Thyroid gland (tissue), 4 donors: Measurements from ENCODE around the gene CBARP. TPM values are rescaled to one million over a fixed set of nuclear protein-coding genes. Genes with fewer than 3 reads are reported as not detected.
"Not testable (repeated sequence)": the region's sequence is repeated elsewhere in the genome, so short reads cannot be mapped to it uniquely, and the experiment has no call there.

Source experiments
- DNase-seq, 2 donors: peaks; one replicate each; pipeline ENCODE4 v3.0.0-alpha.2; 2019
- H3K27ac ChIP-seq, 3 donors: fragments of 200-600 bp; sonication (generic); 1 replicate in 2 of 3; 2 replicates in 1 of 3; pipeline ENCODE4 v1.5.1; 2016 to 2019; ENCODE audit warnings: mild to moderate bottlenecking in 1 of 3, moderate library complexity in 1 of 3
- H3K27me3 ChIP-seq: fragments of 200-600 bp; sonication (generic); one replicate; pipeline ENCODE4 v1.5.1; 2019
- H3K36me3 ChIP-seq, 2 donors: fragments of 200-600 bp; sonication (generic); one replicate each; pipeline ENCODE4 v1.5.1; 2016 to 2019
- H3K4me1 ChIP-seq, 2 donors: fragments of 200-600 bp; sonication (generic); one replicate each; pipeline ENCODE4 v1.5.1; 2017 to 2019
- H3K4me3 ChIP-seq, 3 donors: fragments of 200-600 bp; sonication (generic); replicated peaks in 1 of 3; 1 replicate in 2 of 3; 2 replicates in 1 of 3; pipeline ENCODE4 v1.5.1; 2016; ENCODE audit warnings: mild to moderate bottlenecking in 1 of 3
- H3K9me3 ChIP-seq: fragments of 200-600 bp; sonication (generic); one replicate; pipeline ENCODE4 v1.5.1; 2017
- CTCF ChIP-seq, 6 experiments: fragments of 200-600 bp in 3 of 6; fragments of 450-650 bp in 3 of 6; sonication (generic) in 3 of 6; IDR thresholded peaks; one replicate each; pipeline ENCODE4 v1.5.1; 2016 to 2019; ENCODE audit warnings: antibody characterized with exemption in 6 of 6, mild to moderate bottlenecking in 2 of 6, inconsistent platforms in 1 of 6, moderate library complexity in 1 of 6
- POLR2A ChIP-seq, 2 donors: fragments of 450-650 bp; IDR thresholded peaks; one replicate each; pipeline ENCODE4 v1.6.1; 2017; ENCODE audit warnings: antibody characterized with exemption in 2 of 2, mild to moderate bottlenecking in 2 of 2, moderate library complexity in 1 of 2
- WGBS, 2 donors: methylation state at CpG; one replicate each; pipeline ENCODE4 v1.1.5; 2017; 5-methylcytosine and 5-hydroxymethylcytosine counted together
- intact Hi-C: fragments of 100-400 bp; cut with DNase I; formaldehyde crosslinking; loops from one replicate; pipeline ENCODE4 v1.15.1; 2023
- total RNA-seq, 4 donors: library from RNA; depleted of rRNA; stranded (reverse); fragments of >200 nt; gene quantifications; one replicate each; pipeline ENCODE4 v1.2.3, GENCODE V29; 2016

Gene CBARP
- total RNA-seq, 4 donors from 2014 or later: 0.73 to 3.2 (median 1.5) TPM

GRCh38 chr19:1206864-1207450 is 30.8 kb downstream of the CBARP start:
- intact Hi-C loops: no loop called here
- DNase-seq: peak in 1 of 2 donors; percentile 29
- Histone ChIP-seq H3K27ac (peak overlapping the region; percentile 56 to 79 (median 73)), H3K4me1 (peaks cover 32 to 46% of the 10 kb centered on the region in 2 donors), H3K27me3 (no peaks in the 10 kb centered on the region), H3K4me3 (peak overlapping the region; percentile 35 to 83 (median 58)), H3K36me3 (no peaks in the 10 kb centered on the region), H3K9me3 (no peaks in the 10 kb centered on the region)
- no peak for TF ChIP-seq CTCF (IDR thresholded peaks at IDR 0.05)
- no peak for TF ChIP-seq POLR2A (IDR thresholded peaks at IDR 0.05)
- WGBS, 2 donors: 2% methylated on average over 35 to 37 of the region's 38 CpGs

GRCh38 chr19:1206150-1206863 is 31.5 kb downstream of the CBARP start:
- DNase-seq: no peak
- Histone ChIP-seq H3K4me3 (peak overlapping the region; percentile 35 to 83 (median 58)), H3K4me1 (peaks cover 32 to 40% of the 10 kb centered on the region in 2 donors), H3K9me3 (no peaks in the 10 kb centered on the region), H3K36me3 (no peaks in the 10 kb centered on the region), H3K27ac (peak overlapping the region; percentile 56 to 79 (median 73)), H3K27me3 (no peaks in the 10 kb centered on the region)
- intact Hi-C loops: no loop called here
- 1 to 5% methylated on average over 18 to 25 of the region's 78 CpGs for WGBS, 2 donors
- TF ChIP-seq POLR2A (IDR thresholded peaks at IDR 0.05) (no peak), CTCF (IDR thresholded peaks at IDR 0.05) (no peak)

GRCh38 chr19:1205114-1206099 is 32.4 kb downstream of the CBARP start, which contains the start of gene STK11:
TSS of gene STK11 (plus strand) at chr19:1205778. CDS start at chr19:1206914, 1,136 bp downstream.
- intact Hi-C loops: no loop called here
- H3K27ac ChIP-seq: peak within 1 kb of the TSS; percentile 62 to 79 (median 79)
- peak within 1 kb of the TSS; percentile 35 to 83 (median 58) for H3K4me3 ChIP-seq
- H3K4me1 ChIP-seq: peaks cover 32 to 33% of the 10 kb centered on the region in 2 donors
- no peak for TF ChIP-seq CTCF (IDR thresholded peaks at IDR 0.05)
- peak; percentile 61 to 84 for TF ChIP-seq POLR2A (IDR thresholded peaks at IDR 0.05)
- no peaks in the 10 kb centered on the region for H3K9me3 ChIP-seq
- H3K27me3 ChIP-seq: no peaks in the 10 kb centered on the region
- 11 to 29% methylated on average over 13 to 31 of the region's 114 CpGs for WGBS, 2 donors
- no peaks in the 10 kb centered on the region for H3K36me3 ChIP-seq
- DNase-seq: peak; percentile 99

- WGBS, 2 donors: 81% methylated on average over 4 of the region's 4 CpGs
- H3K4me3 ChIP-seq, H3K4me1 ChIP-seq, H3K27me3 ChIP-seq, H3K9me3 ChIP-seq, DNase-seq, intact Hi-C loops, H3K36me3 ChIP-seq, H3K27ac ChIP-seq: not testable (repeated sequence)
These were observed 37.2 kb downstream of the CBARP start for GRCh38 chr19:1200614-1201013.

GRCh38 chr19:1199531-1199930 is 38.3 kb downstream of the CBARP start:
- Histone ChIP-seq H3K4me1 (no peaks in the 10 kb centered on the region), H3K27ac (no peak overlapping the region), H3K4me3 (no peak overlapping the region), H3K36me3 (no peaks in the 10 kb centered on the region), H3K9me3 (no peaks in the 10 kb centered on the region), H3K27me3 (no peaks in the 10 kb centered on the region)
- no peak for DNase-seq
- TF ChIP-seq CTCF (IDR thresholded peaks at IDR 0.05): no peak
- TF ChIP-seq POLR2A (IDR thresholded peaks at IDR 0.05): no peak
- intact Hi-C loops: no loop called here
- WGBS, 2 donors: 89 to 94% methylated on average over 1 to 3 of the region's 10 CpGs
